Right ventricle myocardium inferior (tissue), 1 donor: ENCODE data around the gene POTEH. TPM values are rescaled to one million over a fixed set of nuclear protein-coding genes. Genes with fewer than 3 reads are reported as not detected.
A peak's percentile ranks its signal among the peaks of the same experiment; 100 is the strongest.
"Not testable (repeated sequence)": the region's sequence is repeated elsewhere in the genome, so short reads cannot be mapped to it uniquely, and the experiment has no call there.

Source experiments
- ATAC-seq: fragments of 200-7000 bp; cut with Tn5 transposase; one replicate; pipeline ENCODE4 v1.9.1; 2020; ENCODE audit warnings: mild to moderate bottlenecking, moderate library complexity
- DNase-seq: peaks from one replicate; pipeline ENCODE4 v3.0.0; 2021; ENCODE audit errors: missing footprints
- intact Hi-C: fragments of 100-400 bp; cut with DNase I; formaldehyde crosslinking; loops from one replicate; pipeline ENCODE4 v1.11.0; 2022
- long read RNA-seq: library from polyadenylated mRNA; unstranded; transcript quantifications from one replicate; pipeline ENCODE4 v2.0.0, GENCODE V29; 2021
- total RNA-seq: library from RNA; stranded (reverse); fragmentation: NEBNext Ultra II Directional; extraction: Animal tissue kit (Norgen Biotek cat#: 25700); gene quantifications from one replicate; pipeline ENCODE4 v1.2.1, GENCODE V29; 2021
- donor health status: DM: no; HTN: yes; CAD: no; lungs with severe emphysema.

Gene POTEH
- not detected for total RNA-seq
- long read RNA-seq = 0 reads

DNA sequence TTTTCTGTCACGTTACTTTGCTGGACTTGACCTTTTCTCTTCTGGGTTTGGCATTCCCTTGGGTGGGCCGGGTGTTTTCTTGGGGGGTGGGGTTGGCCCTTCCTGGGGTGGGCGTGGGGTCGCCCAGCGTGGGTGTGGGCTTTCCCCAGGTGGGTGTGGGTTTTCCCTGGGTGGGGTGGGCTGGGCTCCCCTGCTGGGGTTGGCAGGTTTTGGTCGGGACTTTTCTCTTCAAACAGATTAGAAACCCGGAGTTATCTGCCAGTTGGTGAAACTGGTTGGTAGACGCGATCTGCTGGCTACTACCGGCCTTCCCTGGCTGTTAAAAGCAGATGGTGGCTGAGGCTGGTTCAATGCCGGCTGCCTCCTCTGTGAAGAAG lies at the start of gene POTEH:
Gene POTEH, plus strand, starts transcription at position 278 of the 377 bp plus-strand sequence. Its CDS starts 52 bp downstream, at position 330.
- intact Hi-C loops, DNase-seq, ATAC-seq: not testable (repeated sequence)

GRCh38 chr22:15642288-15642861 lies 47.5 kb upstream of the POTEH start:
- DNase-seq, intact Hi-C loops: not testable (repeated sequence)
- ATAC-seq = peak; percentile 17

GRCh38 chr22:15651954-15652353 lies 37.9 kb upstream of the POTEH start:
- ATAC-seq, intact Hi-C loops, DNase-seq: not testable (repeated sequence)

- intact Hi-C loops, ATAC-seq, DNase-seq: not testable (repeated sequence)
These were observed 37.1 kb upstream of the POTEH start for GRCh38 chr22:15652738-15653137.

DNA sequence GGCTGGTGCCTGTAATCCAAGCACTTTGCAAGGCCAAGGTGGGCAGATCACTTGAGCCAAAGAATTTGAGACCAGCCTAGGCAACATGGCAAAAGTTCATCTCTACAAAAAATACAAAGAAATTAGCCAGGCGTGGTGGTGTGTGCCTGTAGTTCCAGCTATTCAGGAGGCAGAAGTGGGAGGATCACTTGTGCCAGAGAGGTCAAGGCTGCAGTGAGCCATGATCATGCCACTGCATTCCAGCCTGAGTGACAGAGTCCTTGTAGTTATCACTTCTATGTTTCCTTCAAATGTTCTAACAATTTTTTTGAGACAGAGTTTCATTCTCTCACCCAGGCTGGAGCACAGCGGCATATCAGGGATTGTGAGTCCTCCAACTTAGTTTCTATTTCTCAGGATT lies 36.6 kb upstream of the POTEH start:
- intact Hi-C loops, DNase-seq, ATAC-seq: not testable (repeated sequence)

- DNase-seq, intact Hi-C loops, ATAC-seq: not testable (repeated sequence)
These were observed 28.7 kb upstream of the POTEH start for GRCh38 chr22:15661102-15661501.

- DNase-seq, intact Hi-C loops, ATAC-seq: not testable (repeated sequence)
These were observed 25.1 kb upstream of the POTEH start for GRCh38 chr22:15664682-15665081.

DNA sequence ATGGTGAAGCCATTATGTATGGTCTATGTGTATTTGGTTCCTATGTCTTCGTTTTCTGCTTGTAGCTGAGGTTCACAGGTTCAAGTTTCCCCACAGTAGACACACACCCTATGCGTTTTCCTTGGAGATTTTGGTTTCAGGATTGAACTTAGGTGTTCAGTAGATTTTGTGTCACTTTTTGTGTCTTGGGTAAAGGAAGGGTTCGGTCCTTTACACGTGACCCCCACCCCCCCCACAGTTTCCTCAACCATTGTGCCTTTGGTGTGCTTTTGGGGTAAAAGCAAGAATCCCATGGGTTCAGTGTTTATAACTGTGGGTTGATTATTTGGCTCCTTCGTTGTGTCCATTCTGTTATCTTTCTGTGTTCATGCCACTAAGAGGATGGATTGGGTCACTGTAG lies 24.3 kb upstream of the POTEH start:
- ATAC-seq, intact Hi-C loops: not testable (repeated sequence)
- peak; percentile 6 for DNase-seq

- intact Hi-C loops, DNase-seq, ATAC-seq: not testable (repeated sequence)
These were observed 20.4 kb upstream of the POTEH start for GRCh38 chr22:15669430-15669829.

- DNase-seq = peak; percentile 16
- intact Hi-C loops, ATAC-seq: not testable (repeated sequence)
These were observed 10.1 kb upstream of the POTEH start for GRCh38 chr22:15679702-15680101.

DNA sequence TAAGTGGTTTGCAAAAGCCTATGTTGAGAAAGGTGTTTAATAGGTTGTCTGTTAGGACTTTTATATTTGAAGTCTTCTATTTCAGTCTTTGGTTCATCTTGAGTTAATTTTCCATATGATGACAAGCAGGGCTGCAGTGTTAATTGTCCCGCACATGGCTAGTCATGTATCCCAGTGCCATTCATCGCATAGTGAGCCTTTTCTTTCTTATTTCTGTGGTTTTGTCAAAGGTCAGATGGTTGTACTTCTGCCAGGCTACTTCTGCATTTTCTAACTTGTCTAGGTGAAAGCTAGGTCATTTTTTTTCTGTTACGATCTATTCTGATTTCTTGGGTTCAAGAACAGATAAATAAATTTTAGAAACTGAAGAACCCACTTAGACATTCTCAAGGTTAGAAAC lies 5.7 kb upstream of the POTEH start:
- DNase-seq, ATAC-seq, intact Hi-C loops: not testable (repeated sequence)

- intact Hi-C loops, DNase-seq, ATAC-seq: not testable (repeated sequence)
These were observed 5.1 kb upstream of the POTEH start for GRCh38 chr22:15684695-15685094.

- intact Hi-C loops, DNase-seq, ATAC-seq: not testable (repeated sequence)
These were observed 4.2 kb upstream of the POTEH start for GRCh38 chr22:15685641-15686040.

DNA sequence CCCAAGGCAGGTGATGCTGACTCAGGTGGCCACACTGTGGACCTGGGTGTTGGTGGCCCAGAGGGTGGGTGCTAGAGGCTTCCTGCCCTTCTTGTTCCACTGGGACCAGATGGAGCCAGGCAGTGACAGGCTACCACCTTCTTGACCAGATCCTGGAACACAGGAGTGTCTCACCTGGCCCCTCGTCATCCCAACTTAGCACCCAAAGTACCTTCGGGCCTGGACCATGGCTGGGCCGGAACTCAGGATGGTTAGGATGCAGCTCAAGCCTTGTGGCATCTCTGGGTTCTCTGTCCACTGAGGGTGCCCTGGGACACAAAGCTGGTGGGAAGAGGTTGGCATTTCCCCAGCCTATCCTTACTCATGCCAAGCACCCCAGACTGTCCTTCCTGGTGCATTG lies 2.7 kb upstream of the POTEH start:
- DNase-seq, intact Hi-C loops: not testable (repeated sequence)
- ATAC-seq = peak; percentile 30

- intact Hi-C loops, ATAC-seq: not testable (repeated sequence)
- DNase-seq = peak; percentile 22
These were observed 2.1 kb upstream of the POTEH start for GRCh38 chr22:15687676-15688075.

- DNase-seq, intact Hi-C loops, ATAC-seq: not testable (repeated sequence)
These were observed 1.7 kb upstream of the POTEH start for GRCh38 chr22:15688090-15688489.

- intact Hi-C loops = not testable (repeated sequence)
- DNase-seq (peak; percentile 74), ATAC-seq (peak; percentile 33)
These were observed 646 bp upstream of the POTEH start for GRCh38 chr22:15689012-15689748.

GRCh38 chr22:15713600-15713999 lies 23.8 kb downstream of the POTEH start:
- DNase-seq, ATAC-seq, intact Hi-C loops: not testable (repeated sequence)

DNA sequence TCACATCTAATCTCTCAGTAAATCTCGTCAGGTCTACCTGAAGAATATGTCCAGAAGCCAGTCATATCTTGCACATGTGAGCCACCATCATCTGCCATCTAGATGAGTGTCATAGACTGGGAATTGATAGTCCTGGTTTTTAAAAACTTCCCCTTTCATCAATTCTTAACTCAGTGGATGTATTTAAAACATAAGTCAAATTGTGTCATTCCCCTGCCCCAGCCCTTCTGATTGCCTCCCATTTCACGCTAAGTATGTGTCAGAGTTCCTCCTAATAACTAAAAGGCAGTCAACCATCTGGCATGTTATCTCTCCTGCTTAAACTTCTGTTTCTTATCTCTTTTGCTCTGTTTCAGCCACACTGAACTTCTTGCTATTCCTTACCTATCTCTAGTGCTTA lies 24.3 kb downstream of the POTEH start:
- DNase-seq, ATAC-seq, intact Hi-C loops: not testable (repeated sequence)

DNA sequence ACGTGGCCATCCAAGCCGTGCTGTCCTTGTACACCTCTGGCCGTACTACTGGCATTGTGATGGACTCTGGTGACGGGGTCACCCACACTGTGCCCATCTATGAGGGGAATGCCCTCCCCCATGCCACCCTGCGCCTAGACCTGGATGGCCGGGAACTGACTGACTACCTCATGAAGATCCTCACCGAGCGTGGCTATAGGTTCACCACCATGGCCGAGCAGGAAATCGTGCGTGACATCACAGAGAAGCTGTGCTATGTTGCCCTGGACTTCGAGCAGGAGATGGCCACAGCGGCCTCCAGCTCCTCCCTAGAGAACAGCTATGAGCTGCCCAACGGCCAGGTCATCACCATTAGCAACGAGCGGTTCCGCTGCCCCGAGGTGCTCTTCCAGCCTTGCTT lies 32.1 kb downstream of the POTEH start:
- DNase-seq = peak; percentile 55
- ATAC-seq = not testable (repeated sequence)

More for the DNA sequence above, 32.1 kb downstream of the POTEH start:
- intact Hi-C loops = not testable (repeated sequence)
